ENCODE results near the gene NACA2.

- no peak for TF ChIP-seq CTCF (IDR thresholded peaks at IDR 0.05)
- no peak for TF ChIP-seq SP1 (CRISPR knock-in tag; conservative IDR thresholded peaks at IDR 0.05)
- TF ChIP-seq USF2 (CRISPR knock-in tag; IDR thresholded peaks at IDR 0.05) = no peak
- TF ChIP-seq ZNF263 (CRISPR knock-in tag; IDR thresholded peaks at IDR 0.05; ENCODE audit: low read depth) = no peak
- no peak for TF ChIP-seq JUN (CRISPR knock-in tag; IDR thresholded peaks at IDR 0.05)
Observed at GRCh38 chr17:61570118-61570517, 20.9 kb downstream of the NACA2 start.

Measured in WTC11 (cell line).